ENCODE data around the gene MAT2A. TPM values are rescaled to one million over a fixed set of nuclear protein-coding genes. Genes with fewer than 3 reads are reported as not detected.
A peak's percentile ranks its signal among the peaks of the same experiment; 100 is the strongest.

MAT2A gene
- total and polyA plus RNA-seq, 12 donors = 81.7 to 460 (median 122) TPM

DNA sequence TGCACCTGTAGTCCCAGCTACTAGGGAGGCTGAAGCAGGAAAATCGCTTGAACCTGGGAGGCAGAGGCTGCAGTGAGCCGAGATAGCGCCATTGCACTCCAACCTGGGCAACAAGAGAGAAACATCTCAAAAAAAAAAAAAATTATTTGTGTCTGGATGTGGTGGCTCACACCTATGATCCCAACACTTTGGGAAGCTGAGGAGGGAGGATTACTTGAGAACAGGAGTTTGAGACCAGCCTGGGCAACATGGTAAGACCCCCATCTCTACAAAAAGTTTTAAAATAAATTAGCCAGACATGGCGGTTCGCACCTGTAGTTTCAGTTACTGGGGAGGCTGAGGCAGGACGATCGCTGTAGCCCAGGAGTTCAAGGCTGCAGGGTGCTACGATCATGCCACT, 36.8 kb downstream of the MAT2A start:
- no peak for ATAC-seq
- WGBS, 2 donors = 85 to 86% methylated on average over 8 of the region's 8 CpGs
- TF ChIP-seq, protein P1, sequence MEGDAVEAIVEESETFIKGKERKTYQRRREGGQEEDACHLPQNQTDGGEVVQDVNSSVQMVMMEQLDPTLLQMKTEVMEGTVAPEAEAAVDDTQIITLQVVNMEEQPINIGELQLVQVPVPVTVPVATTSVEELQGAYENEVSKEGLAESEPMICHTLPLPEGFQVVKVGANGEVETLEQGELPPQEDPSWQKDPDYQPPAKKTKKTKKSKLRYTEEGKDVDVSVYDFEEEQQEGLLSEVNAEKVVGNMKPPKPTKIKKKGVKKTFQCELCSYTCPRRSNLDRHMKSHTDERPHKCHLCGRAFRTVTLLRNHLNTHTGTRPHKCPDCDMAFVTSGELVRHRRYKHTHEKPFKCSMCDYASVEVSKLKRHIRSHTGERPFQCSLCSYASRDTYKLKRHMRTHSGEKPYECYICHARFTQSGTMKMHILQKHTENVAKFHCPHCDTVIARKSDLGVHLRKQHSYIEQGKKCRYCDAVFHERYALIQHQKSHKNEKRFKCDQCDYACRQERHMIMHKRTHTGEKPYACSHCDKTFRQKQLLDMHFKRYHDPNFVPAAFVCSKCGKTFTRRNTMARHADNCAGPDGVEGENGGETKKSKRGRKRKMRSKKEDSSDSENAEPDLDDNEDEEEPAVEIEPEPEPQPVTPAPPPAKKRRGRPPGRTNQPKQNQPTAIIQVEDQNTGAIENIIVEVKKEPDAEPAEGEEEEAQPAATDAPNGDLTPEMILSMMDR (IDR thresholded peaks at IDR 0.05) = no peak
- Histone ChIP-seq H3K27me3 (no peaks in the 10 kb centered on the region), H3K4me3 (no peak overlapping the region), H3K36me3 (no peaks in the 10 kb centered on the region), H3K4me1 (peaks cover 0 to 38% (median 33%) of the 10 kb centered on the region in 9 donors), H3K9me3 (no peaks in the 10 kb centered on the region), H3K27ac (no peak overlapping the region)
- DNase-seq = no peak
- intact Hi-C loops (cut with DNase I) = no loop called here

DNA sequence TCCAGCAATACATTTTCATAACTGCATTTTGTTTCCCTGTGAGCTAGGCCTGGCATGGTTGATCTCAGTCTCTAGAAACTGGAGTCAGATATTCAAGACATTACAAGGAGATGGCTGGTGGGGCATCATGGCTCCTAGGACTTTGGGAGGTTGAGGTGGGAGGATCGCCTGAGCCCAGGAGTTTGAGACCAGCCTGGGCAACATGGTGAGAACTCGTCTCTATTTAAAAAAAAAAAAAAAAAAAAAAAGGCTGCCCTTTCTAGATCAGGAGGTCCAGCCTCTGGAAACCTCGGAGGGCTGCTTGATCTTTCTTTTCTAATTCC, 38.1 kb downstream of the MAT2A start:
- WGBS, 2 donors = 79 to 82% methylated on average over 3 of the region's 3 CpGs
- intact Hi-C loops (cut with DNase I) = no loop called here
- ATAC-seq = no peak
- peak overlapping the region in 5 of 10 donors; percentile 1 to 93 (median 67) for H3K27ac ChIP-seq
- TF ChIP-seq, protein P1 (IDR thresholded peaks at IDR 0.05) = no peak
- no peaks in the 10 kb centered on the region for H3K27me3 ChIP-seq
- peak overlapping the region in 3 of 10 donors; percentile 31 to 62 (median 36) for H3K4me3 ChIP-seq
- H3K36me3 ChIP-seq = peaks cover 0 to 10% (median 0%) of the 10 kb centered on the region in 9 donors
- DNase-seq = no peak
- no peaks in the 10 kb centered on the region for H3K9me3 ChIP-seq
- peaks cover 0 to 38% (median 33%) of the 10 kb centered on the region in 9 donors for H3K4me1 ChIP-seq

DNA sequence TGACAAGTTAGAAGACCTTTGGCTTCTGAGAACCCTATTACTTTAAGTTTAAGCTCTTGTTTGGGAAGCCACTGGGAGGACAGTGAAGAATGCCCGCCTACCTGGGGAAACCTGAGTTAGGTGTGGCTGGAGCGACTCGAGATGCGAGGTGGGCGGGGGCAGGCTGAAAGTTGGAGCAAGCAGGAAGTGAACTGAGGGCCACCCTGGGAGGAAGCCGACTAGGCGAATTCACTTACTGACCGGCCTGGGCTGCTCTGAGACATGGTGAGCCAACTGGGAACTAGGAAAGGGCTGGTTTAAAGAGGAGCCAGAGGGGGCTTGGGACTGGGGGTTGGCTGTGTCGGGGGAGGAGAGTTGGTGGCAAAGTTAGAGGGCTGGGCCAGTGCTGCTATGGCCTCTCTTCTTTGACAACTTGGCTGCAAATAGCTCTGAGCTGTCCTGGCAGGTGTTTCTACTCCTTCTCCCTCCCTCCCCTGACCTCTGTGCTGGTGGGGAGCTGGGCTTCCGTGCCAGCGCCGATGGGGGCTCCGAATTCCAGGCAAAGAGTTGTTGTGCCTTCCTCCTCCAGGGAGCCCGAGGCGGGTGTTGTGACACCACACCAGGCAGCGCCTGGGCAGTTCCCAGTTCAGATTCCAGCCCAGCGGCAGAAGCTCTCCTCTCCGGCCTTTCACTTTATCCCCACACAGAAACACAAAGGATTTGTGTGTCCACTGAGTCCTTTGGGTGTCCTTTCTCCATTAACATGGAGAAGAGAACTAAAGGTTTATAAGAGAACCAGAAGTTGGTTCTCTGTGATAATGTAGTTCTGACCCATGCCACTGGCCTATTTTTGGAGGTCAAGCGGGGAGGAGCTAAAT, 38.6 kb downstream of the MAT2A start, which contains the start of gene VAMP8:
VAMP8 (plus strand) TSS at position 201 of the 857 bp plus-strand sequence; CDS start at position 262, 61 bp downstream.
- intact Hi-C loops (cut with DNase I) = no loop called here
- Histone ChIP-seq H3K4me1 (peaks cover 0 to 39% (median 33%) of the 10 kb centered on the region in 9 donors), H3K27me3 (no peaks in the 10 kb centered on the region), H3K4me3 (peak within 1 kb of the TSS in 8 of 10 donors; percentile 6 to 62 (median 32)), H3K27ac (peak within 1 kb of the TSS in 9 of 10 donors; percentile 30 to 93 (median 67)), H3K9me3 (no peaks in the 10 kb centered on the region), H3K36me3 (peaks cover 0 to 15% (median 0%) of the 10 kb centered on the region in 9 donors)
- TF ChIP-seq, protein P1 (IDR thresholded peaks at IDR 0.05) = no peak
- 48 to 52% methylated on average over 19 of the region's 19 CpGs for WGBS, 2 donors
- DNase-seq (no peak), ATAC-seq (peak; percentile 6 to 62 (median 44))

DNA sequence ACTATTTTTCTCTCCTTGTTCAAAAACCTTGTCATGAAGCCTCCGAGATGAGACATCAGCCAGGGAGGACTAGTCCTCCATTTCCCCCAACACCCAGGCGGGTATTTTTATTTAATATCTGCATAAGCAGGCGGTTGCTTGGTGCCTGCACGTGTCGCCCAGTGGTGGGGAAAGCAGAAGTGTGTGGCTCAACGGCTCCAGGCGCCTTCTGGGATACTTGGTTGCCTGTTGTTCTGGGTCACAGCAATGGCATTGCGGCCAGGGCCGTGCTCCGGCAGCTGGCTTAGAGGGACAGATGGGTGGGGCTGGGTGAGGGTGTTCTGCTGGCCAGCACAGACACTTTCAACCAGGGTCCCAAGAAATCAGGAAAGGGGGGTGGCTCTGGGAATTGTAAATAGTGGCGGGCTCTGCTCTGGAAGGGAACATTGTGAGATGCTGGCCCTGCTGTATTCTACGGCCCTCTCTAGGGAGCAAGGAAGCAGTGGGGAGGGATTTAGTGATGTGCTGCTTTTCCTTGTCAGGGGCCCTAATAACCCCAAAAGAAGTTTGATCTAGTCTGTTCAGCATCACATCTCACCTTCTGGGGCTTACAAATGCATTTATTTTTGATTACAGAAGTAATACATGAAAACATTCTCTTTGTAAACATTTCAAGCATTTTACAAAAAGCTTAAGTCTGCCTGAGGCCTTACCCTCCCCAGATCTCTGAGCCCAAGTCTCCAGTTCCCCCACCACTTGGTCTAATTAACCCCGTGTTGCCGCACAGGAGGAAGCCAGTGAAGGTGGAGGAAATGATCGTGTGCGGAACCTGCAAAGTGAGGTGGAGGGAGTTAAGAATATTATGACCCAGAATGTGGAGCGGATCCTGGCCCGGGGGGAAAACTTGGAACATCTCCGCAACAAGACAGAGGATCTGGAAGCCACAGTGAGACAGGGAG, 39.5 kb downstream of the MAT2A start:
- 61 to 67% methylated on average over 19 of the region's 19 CpGs for WGBS, 2 donors
- Histone ChIP-seq H3K27me3 (no peaks in the 10 kb centered on the region), H3K27ac (peak overlapping the region in 9 of 10 donors; percentile 30 to 93 (median 67)), H3K4me3 (peak overlapping the region in 7 of 10 donors; percentile 6 to 62 (median 33)), H3K36me3 (peaks cover 0 to 15% (median 0%) of the 10 kb centered on the region in 9 donors), H3K9me3 (no peaks in the 10 kb centered on the region), H3K4me1 (peaks cover 0 to 48% (median 33%) of the 10 kb centered on the region in 9 donors)
- peak; percentile 48 to 54 for DNase-seq
- TF ChIP-seq, protein P1 (IDR thresholded peaks at IDR 0.05) = no peak
- intact Hi-C loops (cut with DNase I) = no loop called here
- ATAC-seq = peak; percentile 39 to 72 (median 65)
